Hematopoietic multipotent progenitor cell treated with erythropoietin and hydrocortisone succinate and interleukin-3 and kit ligand, for 8 days (in vitro differentiated cells): ENCODE measurements around the gene APOBEC2.

Source experiments
- DNase-seq: peaks from one replicate; pipeline ENCODE4 v3.0.0-alpha.2; 2015

APOBEC2 gene

GRCh38 chr6:41038205-41038604 lies 14.8 kb upstream of the APOBEC2 start:
- no peak for DNase-seq

- DNase-seq, result peak; percentile 78
Observed at GRCh38 chr6:41039060-41039998, 13.7 kb upstream of the APOBEC2 start, which contains the start of gene UNC5CL. TSS of gene UNC5CL (minus strand) at chr6:41039221. CDS start at chr6:41035074, 4,147 bp downstream.

DNA sequence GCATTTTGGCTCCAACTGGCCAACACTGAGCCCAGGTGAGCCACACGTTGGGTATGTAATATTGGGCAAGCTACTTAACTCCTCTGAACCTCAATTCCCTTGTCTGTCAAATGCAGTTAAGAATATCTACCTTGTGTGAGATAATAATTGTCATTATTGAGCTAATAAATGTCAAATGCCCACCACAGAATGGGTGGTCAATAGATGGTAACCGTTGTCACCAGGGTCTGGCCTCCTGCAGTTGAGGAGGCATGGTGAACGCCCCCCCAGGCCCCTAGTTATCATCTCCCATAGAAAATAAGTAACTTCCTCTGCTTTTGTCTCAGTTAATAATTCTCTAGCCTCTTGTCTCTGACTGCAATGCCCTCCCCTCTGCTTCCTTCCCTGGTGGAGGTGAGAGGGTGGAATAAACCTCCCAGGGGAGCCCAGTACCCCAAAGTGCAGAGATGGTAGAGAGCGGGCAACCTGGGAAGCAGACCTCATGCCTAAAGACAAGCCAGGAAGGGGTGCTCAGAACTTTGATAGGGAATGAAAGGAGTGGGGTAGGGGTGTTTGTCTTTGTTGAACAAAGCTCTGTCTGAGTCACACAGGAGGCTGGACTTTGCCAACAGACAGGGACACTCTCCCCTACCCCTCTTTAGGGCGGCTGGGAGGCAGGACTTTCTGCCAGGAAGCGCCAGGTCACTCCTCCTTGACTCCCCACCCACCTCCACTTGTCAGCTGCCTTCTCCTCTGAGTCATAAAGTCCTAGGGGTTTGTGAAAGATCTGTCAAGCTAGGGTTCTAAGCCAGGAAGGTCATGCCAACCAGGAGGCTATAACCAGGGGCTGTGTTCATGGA lies 12.7 kb upstream of the APOBEC2 start:
- DNase-seq, result peak; percentile 77

- peak; percentile 73 for DNase-seq
Observed at GRCh38 chr6:41040940-41041536, 12.0 kb upstream of the APOBEC2 start.

- peak; percentile 91 for DNase-seq
Observed at GRCh38 chr6:41042226-41043055, 10.6 kb upstream of the APOBEC2 start, which contains the start of gene TSPO2. TSS of gene TSPO2 (plus strand) at chr6:41042467. CDS start at chr6:41042986, 519 bp downstream.

DNA sequence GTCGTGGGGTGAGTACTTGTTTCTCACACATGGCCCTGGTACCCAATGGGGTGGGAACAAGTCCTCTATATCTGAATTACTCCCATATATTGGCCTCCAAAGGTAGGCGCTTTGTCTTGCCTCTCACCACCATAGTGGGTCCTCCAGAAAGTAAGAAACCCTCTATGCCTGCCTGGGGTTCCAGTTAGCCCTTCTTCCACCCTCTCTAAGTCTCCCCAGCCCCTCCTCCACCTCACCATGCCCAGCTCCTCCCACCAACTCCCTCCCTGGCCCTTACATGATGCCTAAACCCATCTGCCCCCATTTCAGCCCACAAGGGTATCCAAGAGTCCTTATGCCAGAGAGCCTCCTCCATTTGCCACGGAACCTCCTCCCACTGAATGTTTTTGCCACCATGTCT lies 9.9 kb upstream of the APOBEC2 start:
- peak; percentile 36 for DNase-seq

- no peak for DNase-seq
Observed at GRCh38 chr6:41045664-41046063, 7.3 kb upstream of the APOBEC2 start.

DNA sequence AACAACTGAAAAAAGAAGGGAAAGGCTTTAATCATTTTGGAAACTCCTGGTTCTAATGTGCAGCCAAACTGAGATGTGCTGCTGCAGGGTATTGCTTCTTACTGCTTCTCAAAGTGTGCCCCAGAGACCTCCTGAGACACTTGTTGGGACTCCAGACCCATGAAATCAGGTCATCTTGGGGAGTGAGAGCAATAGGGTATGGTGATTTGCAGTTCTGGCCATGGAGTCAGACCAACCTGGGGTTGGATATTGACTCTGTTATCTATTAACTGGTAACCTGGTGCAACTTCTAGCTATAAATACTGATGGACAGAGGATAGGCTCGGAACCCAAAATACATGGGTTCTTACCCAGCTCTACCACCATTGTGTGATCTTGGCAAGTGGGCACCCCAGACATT lies 6.9 kb upstream of the APOBEC2 start:
- no peak for DNase-seq

DNA sequence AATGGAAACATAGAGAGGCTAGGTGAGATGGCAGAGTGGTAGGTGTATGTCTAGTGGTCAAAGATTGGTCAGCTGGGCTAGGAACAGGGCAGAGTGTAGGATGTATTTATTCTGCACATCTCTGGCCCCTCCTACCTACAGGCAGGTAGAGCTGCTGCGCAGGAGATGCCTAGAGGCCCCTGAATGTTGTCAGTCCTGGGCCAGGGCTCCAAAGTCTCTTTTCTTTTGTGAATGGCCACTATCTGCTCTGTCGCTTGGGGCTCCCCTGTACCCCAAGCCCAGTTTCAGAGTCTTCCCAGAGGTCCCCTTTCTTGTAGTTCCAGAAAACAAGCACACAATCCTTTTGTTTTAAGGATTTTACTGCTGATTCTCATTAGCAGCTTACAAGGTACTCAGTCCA lies 5.7 kb upstream of the APOBEC2 start:
- no peak for DNase-seq

DNA sequence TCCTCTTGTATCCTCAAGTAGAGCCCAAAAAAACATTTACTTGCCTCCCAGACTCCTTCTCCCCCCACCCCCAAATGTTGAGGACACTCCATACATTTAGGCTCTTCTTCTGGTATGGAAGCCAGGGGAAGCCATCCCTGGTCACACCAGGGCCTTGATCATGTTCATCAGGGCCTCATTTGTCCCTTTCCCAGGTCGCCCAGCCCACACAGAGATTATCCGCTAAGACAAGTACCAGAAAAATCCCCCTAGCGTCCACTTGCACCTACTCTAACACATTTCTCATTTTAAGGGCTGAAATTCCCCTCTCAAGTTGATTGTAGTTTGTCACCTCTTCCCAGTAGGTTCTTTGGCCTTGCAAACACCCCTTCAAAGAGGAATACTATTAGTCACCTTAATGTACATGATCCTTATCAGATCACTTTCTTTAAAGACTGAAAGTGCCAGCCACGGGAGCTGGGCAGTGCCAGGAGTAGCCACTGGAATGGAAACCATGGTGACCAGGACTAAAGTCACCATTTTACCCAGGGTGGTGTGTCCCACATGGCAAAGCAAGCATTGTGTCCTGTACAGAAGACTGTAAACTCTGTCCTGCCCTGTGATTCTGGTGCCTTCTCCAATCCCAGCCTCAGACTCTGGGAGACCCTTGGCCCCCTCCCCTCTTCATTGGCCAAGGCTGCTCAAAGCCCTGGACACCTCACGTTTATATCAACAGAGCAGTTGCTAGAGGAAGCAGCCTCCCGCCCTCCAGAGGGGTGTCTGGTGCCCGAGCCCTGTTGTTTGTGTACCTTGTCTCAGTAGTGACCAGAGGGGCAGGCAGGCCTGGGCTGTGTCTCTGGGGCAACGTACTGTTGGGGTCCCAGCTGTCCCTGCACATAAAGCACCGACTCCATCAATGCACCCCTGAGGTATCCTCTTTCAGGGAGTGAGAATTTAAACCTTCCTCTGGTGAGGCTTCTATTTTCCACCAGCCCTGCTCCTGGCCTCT lies 5.0 kb upstream of the APOBEC2 start:
- no peak for DNase-seq

GRCh38 chr6:41049521-41049920 lies 3.5 kb upstream of the APOBEC2 start:
- DNase-seq, result no peak

DNA sequence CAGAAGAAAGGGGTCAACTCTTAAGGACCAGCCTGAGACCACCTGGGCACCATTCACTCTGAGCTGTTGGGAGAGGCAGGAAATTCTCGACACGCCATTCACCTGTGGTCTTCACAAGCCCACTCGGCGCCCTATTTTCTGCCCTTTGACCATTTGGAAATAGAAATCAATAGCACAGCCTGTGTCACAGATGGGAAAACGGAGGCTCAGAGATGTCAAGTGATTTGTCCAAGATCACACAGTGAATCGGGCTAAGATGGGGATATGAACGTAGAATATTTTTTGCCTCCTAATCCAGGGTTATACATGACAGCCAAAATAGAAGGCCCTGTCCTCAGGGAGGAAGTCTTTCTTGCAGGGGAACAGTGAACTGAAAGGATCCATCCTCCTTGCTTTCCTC lies 3.0 kb upstream of the APOBEC2 start:
- DNase-seq, result no peak

GRCh38 chr6:41050536-41050935 lies 2.5 kb upstream of the APOBEC2 start:
- peak; percentile 77 for DNase-seq

DNA sequence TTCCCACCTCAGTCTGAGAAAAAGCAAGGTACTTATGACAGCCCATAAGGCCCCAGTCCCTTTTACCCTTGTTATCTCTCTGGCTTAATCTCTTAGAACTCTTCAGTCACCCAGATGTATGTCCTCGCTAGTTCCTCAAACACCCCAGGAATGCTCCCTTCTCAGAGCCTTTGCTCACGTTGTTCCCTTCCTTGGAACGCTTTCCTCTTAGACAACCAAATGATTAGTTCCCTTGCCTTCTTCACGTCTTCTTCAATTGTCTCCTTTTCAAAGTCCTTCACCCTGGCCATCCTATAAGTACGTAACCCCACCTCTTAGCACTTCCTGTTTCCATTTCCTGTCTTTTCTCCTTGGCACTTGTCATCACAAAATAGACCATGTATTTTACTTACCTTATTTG lies 1.1 kb upstream of the APOBEC2 start:
- no peak for DNase-seq

DNA sequence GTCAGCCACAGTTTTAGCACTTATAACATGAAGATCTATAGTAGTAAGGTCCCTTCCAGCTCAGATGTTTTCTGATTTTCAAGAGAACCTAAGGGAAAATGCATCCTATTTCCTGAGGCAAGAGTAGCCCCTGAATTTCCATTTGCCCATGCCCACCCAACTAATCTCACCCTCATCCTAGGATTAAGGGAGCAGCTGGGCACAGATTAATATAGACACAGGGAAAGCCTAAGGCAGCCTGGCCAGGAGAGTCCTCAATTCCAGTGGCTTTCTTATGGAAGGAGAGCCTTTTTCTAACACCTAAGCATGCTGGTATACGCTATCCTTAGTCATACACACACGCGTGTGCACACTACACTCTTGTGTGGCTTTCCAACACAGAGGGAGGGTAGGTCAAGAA lies 1.5 kb downstream of the APOBEC2 start:
- no peak for DNase-seq

DNA sequence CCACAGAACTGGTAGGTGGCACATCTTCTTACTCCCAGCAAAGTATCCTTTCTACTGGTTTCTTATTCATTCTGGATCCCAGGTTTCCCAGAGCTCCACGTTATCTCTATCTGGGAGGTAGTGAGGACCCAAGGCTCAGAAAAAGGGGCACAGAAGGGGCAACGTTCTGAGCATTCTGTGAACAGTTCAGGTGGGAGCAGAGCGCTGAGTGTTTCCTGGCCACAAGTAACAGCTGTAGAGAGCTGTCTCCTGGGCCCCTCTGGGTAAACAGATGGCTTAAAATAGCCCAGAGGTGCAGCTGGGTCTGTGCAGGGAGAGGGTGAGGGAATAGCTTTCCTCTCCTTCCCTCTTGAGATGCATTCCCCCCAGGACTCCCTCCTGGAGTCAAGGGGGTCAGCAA lies 2.1 kb downstream of the APOBEC2 start:
- DNase-seq, result no peak

- DNase-seq, result no peak
Observed at GRCh38 chr6:41056768-41057490, 3.9 kb downstream of the APOBEC2 start.

DNA sequence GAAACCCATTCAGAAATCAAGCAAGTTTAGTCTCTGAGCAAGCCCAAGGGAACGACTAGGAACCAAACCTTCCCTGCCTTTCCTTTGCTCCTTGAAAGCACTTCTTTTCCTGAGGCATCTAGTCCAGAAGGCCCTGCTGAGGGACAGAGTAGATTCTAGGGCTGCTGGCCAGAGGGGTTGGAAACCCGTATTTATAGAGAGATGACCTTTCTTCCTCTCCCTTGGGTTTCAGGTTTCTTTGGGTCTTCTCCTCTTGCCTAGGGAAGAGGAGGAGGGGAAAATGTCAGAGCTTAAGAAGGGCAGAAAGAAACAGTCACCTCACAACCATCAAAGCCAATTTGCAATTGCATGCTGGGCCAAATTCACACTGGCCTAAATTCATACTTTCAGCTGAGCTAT lies 5.8 kb downstream of the APOBEC2 start:
- DNase-seq, result no peak

DNA sequence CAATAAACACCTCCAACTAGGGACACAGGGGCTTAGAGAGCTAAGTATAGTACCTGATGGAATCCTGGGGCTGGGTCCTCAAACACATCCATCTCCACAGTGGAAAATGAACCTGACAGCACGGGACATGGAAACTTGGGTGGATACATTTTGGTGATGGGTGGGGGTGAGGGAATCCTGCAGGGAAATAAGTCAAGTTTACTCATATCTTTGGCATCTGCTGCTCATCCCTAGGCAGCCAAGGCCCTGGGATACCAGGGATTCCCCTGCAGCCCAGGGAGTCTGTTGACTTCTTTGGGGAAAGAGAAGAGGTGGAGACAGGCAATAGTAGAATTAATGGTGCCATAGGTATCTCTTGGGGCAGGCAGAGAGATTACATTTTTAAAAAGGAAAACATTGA lies 6.6 kb downstream of the APOBEC2 start:
- DNase-seq, result no peak

- DNase-seq, result no peak
Observed at GRCh38 chr6:41061196-41061726, 8.3 kb downstream of the APOBEC2 start.
